Fibroblast of the aortic adventitia (primary cell): Measurements from ENCODE around the gene TSHZ2. TPM values are rescaled to one million over a fixed set of nuclear protein-coding genes. Genes with fewer than 3 reads are reported as not detected.

Experiments
- DNase-seq: peaks from one replicate; pipeline ENCODE4 v3.0.0-alpha.2; 2010; ENCODE audit warnings: low read depth
- H3K4me3 ChIP-seq: 2 replicates; pipeline ENCODE4 v1.5.1; 2011; ENCODE audit warnings: low read depth, mild to moderate bottlenecking, control low read depth, low read length, moderate library complexity
- CTCF ChIP-seq: IDR thresholded peaks from 2 replicates; pipeline ENCODE4 v1.5.1; 2011; ENCODE audit warnings: mild to moderate bottlenecking, low read length, control low read depth, inconsistent platforms; ENCODE audit not compliant: insufficient read depth
- total RNA-seq: library from RNA; depleted of rRNA; stranded (reverse); fragments of >200 nt; gene quantifications from 2 replicates; pipeline ENCODE4 v1.2.3, GENCODE V29; 2012; ENCODE audit warnings: low replicate concordance

The TSHZ2 gene
- total RNA-seq, 1 donor, result 6.9 TPM

- no peak for DNase-seq
- TF ChIP-seq CTCF, result no peak
- H3K4me3 ChIP-seq, result no peak overlapping the region
These were observed 26.2 kb upstream of the TSHZ2 start for GRCh38 chr20:52945862-52946522.

- no peak for TF ChIP-seq CTCF
- no peak for DNase-seq
- H3K4me3 ChIP-seq, result no peak overlapping the region
These were observed 23.7 kb upstream of the TSHZ2 start for GRCh38 chr20:52948491-52948890.

- no peak for DNase-seq
- TF ChIP-seq CTCF, result no peak
- no peak overlapping the region for H3K4me3 ChIP-seq
These were observed 19.1 kb upstream of the TSHZ2 start for GRCh38 chr20:52953020-52953419.

- no peak overlapping the region for H3K4me3 ChIP-seq
- TF ChIP-seq CTCF, result no peak
- no peak for DNase-seq
These were observed 17.3 kb upstream of the TSHZ2 start for GRCh38 chr20:52954849-52955248.

- TF ChIP-seq CTCF, result no peak
- DNase-seq, result no peak
These were observed 13.9 kb upstream of the TSHZ2 start for GRCh38 chr20:52958211-52958610.

GRCh38 chr20:52959125-52959524 is 13.0 kb upstream of the TSHZ2 start:
- TF ChIP-seq CTCF, result no peak
- no peak overlapping the region for H3K4me3 ChIP-seq
- DNase-seq, result no peak

More at GRCh38 chr20:52958211-52958610, 13.9 kb upstream of the TSHZ2 start:
- H3K4me3 ChIP-seq, result no peak overlapping the region

GRCh38 chr20:52962183-52962582 is 10.0 kb upstream of the TSHZ2 start:
- no peak for DNase-seq
- no peak overlapping the region for H3K4me3 ChIP-seq
- no peak for TF ChIP-seq CTCF
